LNCaP clone FGC (cell line): ENCODE data around the gene DTD1.

Experiments used
- DNase-seq: peaks from one replicate; pipeline ENCODE4 v3.0.0-alpha.2; 2011; ENCODE audit warnings: low read depth
- H3K4me3 ChIP-seq: 2 replicates; pipeline ENCODE4 v1.5.1; 2011; ENCODE audit warnings: mild to moderate bottlenecking, low read depth, low read length, control low read depth
- CTCF ChIP-seq: IDR thresholded peaks from 2 replicates; pipeline ENCODE4 v1.5.1; 2012; ENCODE audit warnings: mild to moderate bottlenecking; ENCODE audit not compliant: control insufficient read depth, insufficient read depth; ENCODE audit errors: extremely low read depth

Gene DTD1

GRCh38 chr20:18639501-18639979 is 51.7 kb downstream of the DTD1 start:
- no peak overlapping the region for H3K4me3 ChIP-seq
- no peak for DNase-seq
- no peak for TF ChIP-seq CTCF

GRCh38 chr20:18645196-18645745 is 57.4 kb downstream of the DTD1 start:
- TF ChIP-seq CTCF = no peak
- no peak for DNase-seq
- H3K4me3 ChIP-seq = no peak overlapping the region

- no peak for TF ChIP-seq CTCF
- DNase-seq = no peak
- no peak overlapping the region for H3K4me3 ChIP-seq
These were observed 58.0 kb downstream of the DTD1 start for GRCh38 chr20:18645851-18646250.

GRCh38 chr20:18647777-18648176 is 59.9 kb downstream of the DTD1 start:
- no peak for DNase-seq
- TF ChIP-seq CTCF = no peak
- no peak overlapping the region for H3K4me3 ChIP-seq

- no peak for TF ChIP-seq CTCF
- no peak overlapping the region for H3K4me3 ChIP-seq
- DNase-seq = no peak
These were observed 62.4 kb downstream of the DTD1 start for GRCh38 chr20:18650224-18650623.

- no peak for TF ChIP-seq CTCF
These were observed 66.0 kb downstream of the DTD1 start for GRCh38 chr20:18653736-18654447.

GRCh38 chr20:18654448-18654773 is 66.6 kb downstream of the DTD1 start:
- no peak overlapping the region for H3K4me3 ChIP-seq
- no peak for TF ChIP-seq CTCF
- no peak for DNase-seq

More at GRCh38 chr20:18653736-18654447, 66.0 kb downstream of the DTD1 start:
- DNase-seq = no peak
- H3K4me3 ChIP-seq = no peak overlapping the region
